ENCODE measurements around the gene MDM2. TPM values are rescaled to one million over a fixed set of nuclear protein-coding genes. Genes with fewer than 3 reads are reported as not detected.

The MDM2 gene
- total and polyA plus RNA-seq, 2 of the 13 experiments (the other 11 are each of a cell fraction or from before 2014, with no cell fraction given), result 29.3 to 314 TPM

DNA sequence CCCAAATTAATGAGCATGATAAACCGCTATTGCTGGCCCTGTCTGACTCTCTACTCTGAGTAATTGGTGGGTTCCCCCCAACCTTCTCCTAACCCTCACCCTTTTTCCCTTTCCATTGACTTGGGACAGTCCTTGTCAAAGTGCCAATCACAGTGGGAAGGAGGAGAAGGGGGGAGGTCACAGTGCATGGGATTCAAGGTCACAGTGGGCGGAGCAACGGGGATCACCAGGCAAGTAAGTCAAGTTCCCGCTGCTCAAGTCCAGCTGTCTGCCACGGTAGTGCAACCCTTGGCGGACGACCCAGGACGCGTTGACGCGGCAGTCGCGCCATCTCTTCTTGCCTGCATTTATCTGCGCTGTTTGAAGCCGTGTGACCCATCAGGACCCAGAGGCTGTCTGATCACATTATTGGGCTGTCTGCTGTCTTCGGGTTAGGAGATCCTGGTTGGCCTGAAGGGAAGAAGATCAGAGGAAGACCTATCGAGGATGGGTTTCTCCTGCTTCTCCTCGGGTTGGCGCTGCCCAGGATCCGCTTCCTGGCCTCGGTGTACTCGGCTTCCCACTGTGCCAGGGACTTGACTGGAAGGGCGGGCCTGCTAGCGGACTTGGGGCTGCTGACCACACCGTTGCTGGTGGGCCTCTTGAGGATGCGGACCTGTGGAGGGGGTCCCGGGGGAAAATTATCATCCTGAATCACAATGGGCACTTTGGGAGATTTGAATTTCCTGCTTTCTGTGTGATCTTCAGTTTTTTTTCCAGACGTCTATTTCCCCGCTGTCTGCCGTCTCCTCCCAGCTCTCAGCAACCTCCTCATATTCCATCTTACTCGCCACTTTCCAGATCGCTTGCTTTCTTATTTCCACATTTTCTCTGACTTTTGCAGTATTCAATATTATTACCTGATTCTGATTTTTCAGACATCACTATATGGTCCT lies 3.1 kb upstream of the MDM2 start (continued):
- TF ChIP-seq, protein P1, sequence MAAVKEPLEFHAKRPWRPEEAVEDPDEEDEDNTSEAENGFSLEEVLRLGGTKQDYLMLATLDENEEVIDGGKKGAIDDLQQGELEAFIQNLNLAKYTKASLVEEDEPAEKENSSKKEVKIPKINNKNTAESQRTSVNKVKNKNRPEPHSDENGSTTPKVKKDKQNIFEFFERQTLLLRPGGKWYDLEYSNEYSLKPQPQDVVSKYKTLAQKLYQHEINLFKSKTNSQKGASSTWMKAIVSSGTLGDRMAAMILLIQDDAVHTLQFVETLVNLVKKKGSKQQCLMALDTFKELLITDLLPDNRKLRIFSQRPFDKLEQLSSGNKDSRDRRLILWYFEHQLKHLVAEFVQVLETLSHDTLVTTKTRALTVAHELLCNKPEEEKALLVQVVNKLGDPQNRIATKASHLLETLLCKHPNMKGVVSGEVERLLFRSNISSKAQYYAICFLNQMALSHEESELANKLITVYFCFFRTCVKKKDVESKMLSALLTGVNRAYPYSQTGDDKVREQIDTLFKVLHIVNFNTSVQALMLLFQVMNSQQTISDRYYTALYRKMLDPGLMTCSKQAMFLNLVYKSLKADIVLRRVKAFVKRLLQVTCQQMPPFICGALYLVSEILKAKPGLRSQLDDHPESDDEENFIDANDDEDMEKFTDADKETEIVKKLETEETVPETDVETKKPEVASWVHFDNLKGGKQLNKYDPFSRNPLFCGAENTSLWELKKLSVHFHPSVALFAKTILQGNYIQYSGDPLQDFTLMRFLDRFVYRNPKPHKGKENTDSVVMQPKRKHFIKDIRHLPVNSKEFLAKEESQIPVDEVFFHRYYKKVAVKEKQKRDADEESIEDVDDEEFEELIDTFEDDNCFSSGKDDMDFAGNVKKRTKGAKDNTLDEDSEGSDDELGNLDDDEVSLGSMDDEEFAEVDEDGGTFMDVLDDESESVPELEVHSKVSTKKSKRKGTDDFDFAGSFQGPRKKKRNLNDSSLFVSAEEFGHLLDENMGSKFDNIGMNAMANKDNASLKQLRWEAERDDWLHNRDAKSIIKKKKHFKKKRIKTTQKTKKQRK (IDR thresholded peaks at IDR 0.05; ENCODE audit: low read length), result no peak
- TF ChIP-seq ZNF264 (CRISPR knock-in tag; IDR thresholded peaks at IDR 0.05) (0 out of 2 replicates have a peak, but pooled peaks have one; percentile 12), ARHGAP35 (CRISPR knock-in tag; IDR thresholded peaks at IDR 0.05; ENCODE audit: borderline replicate concordance) (peak; percentile 75; the same call in 1 of the 2 replicates), ETV5 (CRISPR knock-in tag; IDR thresholded peaks at IDR 0.05; ENCODE audit: borderline replicate concordance) (peak; percentile 38; the same call in 1 of the 2 replicates), THAP11 (CRISPR knock-in tag; IDR thresholded peaks at IDR 0.05) (peak; percentile 55), ZNF468 (CRISPR knock-in tag; IDR thresholded peaks at IDR 0.05) (0 out of 2 replicates have a peak, but pooled peaks have one; percentile 54), ZNF33A (CRISPR knock-in tag; IDR thresholded peaks at IDR 0.05; ENCODE audit: borderline replicate concordance) (no peak), SMAD3 (CRISPR knock-in tag; IDR thresholded peaks at IDR 0.05) (no peak; the same call in 1 of the 2 replicates), ZNF567 (CRISPR knock-in tag; IDR thresholded peaks at IDR 0.05; ENCODE audit: borderline replicate concordance) (0 out of 2 replicates have a peak, but pooled peaks have one; percentile 53), ZNF788 (CRISPR knock-in tag; IDR thresholded peaks at IDR 0.05; ENCODE audit: borderline replicate concordance) (peak; percentile 67; the same call in 1 of the 2 replicates)
- TF ChIP-seq, protein P2, sequence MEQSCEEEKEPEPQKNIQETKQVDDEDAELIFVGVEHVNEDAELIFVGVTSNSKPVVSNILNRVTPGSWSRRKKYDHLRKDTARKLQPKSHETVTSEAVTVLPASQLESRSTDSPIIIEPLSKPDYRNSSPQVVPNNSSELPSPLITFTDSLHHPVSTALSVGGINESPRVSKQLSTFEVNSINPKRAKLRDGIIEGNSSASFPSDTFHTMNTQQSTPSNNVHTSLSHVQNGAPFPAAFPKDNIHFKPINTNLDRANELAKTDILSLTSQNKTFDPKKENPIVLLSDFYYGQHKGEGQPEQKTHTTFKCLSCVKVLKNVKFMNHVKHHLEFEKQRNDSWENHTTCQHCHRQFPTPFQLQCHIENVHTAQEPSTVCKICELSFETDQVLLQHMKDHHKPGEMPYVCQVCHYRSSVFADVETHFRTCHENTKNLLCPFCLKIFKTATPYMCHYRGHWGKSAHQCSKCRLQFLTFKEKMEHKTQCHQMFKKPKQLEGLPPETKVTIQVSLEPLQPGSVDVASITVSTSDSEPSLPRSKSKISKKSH (CRISPR knock-in tag; IDR thresholded peaks at IDR 0.05; ENCODE audit: borderline replicate concordance), result peak; percentile 79
- TF ChIP-seq, protein P3, sequence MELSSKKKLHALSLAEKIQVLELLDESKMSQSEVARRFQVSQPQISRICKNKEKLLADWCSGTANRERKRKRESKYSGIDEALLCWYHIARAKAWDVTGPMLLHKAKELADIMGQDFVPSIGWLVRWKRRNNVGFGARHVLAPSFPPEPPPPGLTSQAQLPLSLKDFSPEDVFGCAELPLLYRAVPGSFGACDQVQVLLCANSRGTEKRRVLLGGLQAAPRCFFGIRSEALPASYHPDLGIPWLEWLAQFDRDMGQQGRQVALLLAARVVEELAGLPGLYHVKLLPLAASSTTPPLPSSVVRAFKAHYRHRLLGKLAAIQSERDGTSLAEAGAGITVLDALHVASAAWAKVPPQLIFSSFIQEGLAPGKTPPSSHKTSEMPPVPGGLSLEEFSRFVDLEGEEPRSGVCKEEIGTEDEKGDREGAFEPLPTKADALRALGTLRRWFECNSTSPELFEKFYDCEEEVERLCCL (CRISPR knock-in tag; IDR thresholded peaks at IDR 0.05; ENCODE audit: borderline replicate concordance), result peak; percentile 50; the same call in 1 of the 2 replicates
- TF ChIP-seq, protein P4, sequence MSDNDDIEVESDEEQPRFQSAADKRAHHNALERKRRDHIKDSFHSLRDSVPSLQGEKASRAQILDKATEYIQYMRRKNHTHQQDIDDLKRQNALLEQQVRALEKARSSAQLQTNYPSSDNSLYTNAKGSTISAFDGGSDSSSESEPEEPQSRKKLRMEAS (IDR thresholded peaks at IDR 0.05), result peak; percentile 69
- TF ChIP-seq, protein P5, sequence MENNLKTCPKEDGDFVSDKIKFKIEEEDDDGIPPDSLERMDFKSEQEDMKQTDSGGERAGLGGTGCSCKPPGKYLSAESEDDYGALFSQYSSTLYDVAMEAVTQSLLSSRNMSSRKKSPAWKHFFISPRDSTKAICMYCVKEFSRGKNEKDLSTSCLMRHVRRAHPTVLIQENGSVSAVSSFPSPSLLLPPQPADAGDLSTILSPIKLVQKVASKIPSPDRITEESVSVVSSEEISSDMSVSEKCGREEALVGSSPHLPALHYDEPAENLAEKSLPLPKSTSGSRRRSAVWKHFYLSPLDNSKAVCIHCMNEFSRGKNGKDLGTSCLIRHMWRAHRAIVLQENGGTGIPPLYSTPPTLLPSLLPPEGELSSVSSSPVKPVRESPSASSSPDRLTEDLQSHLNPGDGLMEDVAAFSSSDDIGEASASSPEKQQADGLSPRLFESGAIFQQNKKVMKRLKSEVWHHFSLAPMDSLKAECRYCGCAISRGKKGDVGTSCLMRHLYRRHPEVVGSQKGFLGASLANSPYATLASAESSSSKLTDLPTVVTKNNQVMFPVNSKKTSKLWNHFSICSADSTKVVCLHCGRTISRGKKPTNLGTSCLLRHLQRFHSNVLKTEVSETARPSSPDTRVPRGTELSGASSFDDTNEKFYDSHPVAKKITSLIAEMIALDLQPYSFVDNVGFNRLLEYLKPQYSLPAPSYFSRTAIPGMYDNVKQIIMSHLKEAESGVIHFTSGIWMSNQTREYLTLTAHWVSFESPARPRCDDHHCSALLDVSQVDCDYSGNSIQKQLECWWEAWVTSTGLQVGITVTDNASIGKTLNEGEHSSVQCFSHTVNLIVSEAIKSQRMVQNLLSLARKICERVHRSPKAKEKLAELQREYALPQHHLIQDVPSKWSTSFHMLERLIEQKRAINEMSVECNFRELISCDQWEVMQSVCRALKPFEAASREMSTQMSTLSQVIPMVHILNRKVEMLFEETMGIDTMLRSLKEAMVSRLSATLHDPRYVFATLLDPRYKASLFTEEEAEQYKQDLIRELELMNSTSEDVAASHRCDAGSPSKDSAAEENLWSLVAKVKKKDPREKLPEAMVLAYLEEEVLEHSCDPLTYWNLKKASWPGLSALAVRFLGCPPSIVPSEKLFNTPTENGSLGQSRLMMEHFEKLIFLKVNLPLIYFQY (CRISPR knock-in tag; IDR thresholded peaks at IDR 0.05; ENCODE audit: borderline replicate concordance), result no peak

Measured in HepG2 (cell line).